GM18907 (cell line): Measurements from ENCODE around the gene TRIM2.
"Not testable (repeated sequence)": the region's sequence is repeated elsewhere in the genome, so short reads cannot be mapped to it uniquely, and the experiment has no call there.

ENCODE experiments used
- ATAC-seq: cut with Tn5 transposase; IDR thresholded peaks from one replicate; pipeline ENCODE4 v1.9.1; 2021; ENCODE audit warnings: mild to moderate bottlenecking, moderate library complexity; ENCODE audit not compliant: unreplicated experiment

TRIM2 gene

GRCh38 chr4:153186046-153186728 lies 18.1 kb upstream of the TRIM2 start:
- no peak for ATAC-seq

GRCh38 chr4:153189016-153189801 lies 15.0 kb upstream of the TRIM2 start:
- peak; percentile 40 for ATAC-seq

GRCh38 chr4:153191795-153192363 lies 12.4 kb upstream of the TRIM2 start:
- no peak for ATAC-seq

- no peak for ATAC-seq
These were observed 6.9 kb upstream of the TRIM2 start for GRCh38 chr4:153197301-153197700.

- no peak for ATAC-seq
These were observed 5.5 kb upstream of the TRIM2 start for GRCh38 chr4:153198719-153199118.

GRCh38 chr4:153203746-153204145 lies 497 bp upstream of the TRIM2 start:
- not testable (repeated sequence) for ATAC-seq

GRCh38 chr4:153204728-153205648 lies 745 bp downstream of the TRIM2 start:
- peak; percentile 76 for ATAC-seq

- ATAC-seq = no peak
These were observed 1.5 kb downstream of the TRIM2 start for GRCh38 chr4:153205757-153206156.

GRCh38 chr4:153206534-153206933 lies 2.3 kb downstream of the TRIM2 start:
- ATAC-seq = no peak

GRCh38 chr4:153207027-153207426 lies 2.8 kb downstream of the TRIM2 start:
- no peak for ATAC-seq

- no peak for ATAC-seq
These were observed 3.3 kb downstream of the TRIM2 start for GRCh38 chr4:153207567-153207966.

GRCh38 chr4:153209410-153209809 lies 5.2 kb downstream of the TRIM2 start:
- no peak for ATAC-seq

GRCh38 chr4:153210727-153211126 lies 6.5 kb downstream of the TRIM2 start:
- ATAC-seq = no peak

GRCh38 chr4:153211986-153212728 lies 7.9 kb downstream of the TRIM2 start:
- no peak for ATAC-seq

GRCh38 chr4:153212736-153213135 lies 8.5 kb downstream of the TRIM2 start:
- no peak for ATAC-seq

- no peak for ATAC-seq
These were observed 11.7 kb downstream of the TRIM2 start for GRCh38 chr4:153215921-153216320.

GRCh38 chr4:153216546-153216945 lies 12.3 kb downstream of the TRIM2 start:
- no peak for ATAC-seq

GRCh38 chr4:153217440-153217839 lies 13.2 kb downstream of the TRIM2 start:
- no peak for ATAC-seq

GRCh38 chr4:153218961-153219360 lies 14.7 kb downstream of the TRIM2 start:
- ATAC-seq = no peak

GRCh38 chr4:153220682-153221395 lies 16.6 kb downstream of the TRIM2 start:
- no peak for ATAC-seq
